Esophagus squamous epithelium (tissue), 5 donors: ENCODE measurements around the gene MYT1. TPM values are rescaled to one million over a fixed set of nuclear protein-coding genes. Genes with fewer than 3 reads are reported as not detected.
A peak's percentile ranks its signal among the peaks of the same experiment; 100 is the strongest.
"Not testable (repeated sequence)": the region's sequence is repeated elsewhere in the genome, so short reads cannot be mapped to it uniquely, and the experiment has no call there.

Experiments
- DNase-seq: peaks from one replicate; lab custom pipeline; 2025; lab: John Stamatoyannopoulos, UW
- H3K27ac ChIP-seq, 4 donors: fragments of 200-600 bp; sonication (generic); one replicate each; pipeline ENCODE4 v1.5.1; 2016 to 2019; ENCODE audit warnings: mild to moderate bottlenecking in 1 of 4
- H3K27me3 ChIP-seq, 4 donors: fragments of 200-600 bp; sonication (generic); 1 replicate in 3 of 4; 2 replicates in 1 of 4; pipeline versions ENCODE4 v1.5.1 to v1.6.0; 2017 to 2021; ENCODE audit warnings: antibody characterized with exemption in 1 of 4
- H3K36me3 ChIP-seq, 3 donors: fragments of 200-600 bp; sonication (generic); one replicate each; pipeline ENCODE4 v1.5.1; 2016 to 2019
- H3K4me1 ChIP-seq, 3 donors: fragments of 200-600 bp; sonication (generic); one replicate each; pipeline ENCODE4 v1.5.1; 2017 to 2019
- H3K4me3 ChIP-seq, 4 donors: fragments of 200-600 bp; sonication (generic); 1 replicate in 3 of 4; 2 replicates in 1 of 4; pipeline ENCODE4 v1.5.1; 2016 to 2019; ENCODE audit warnings: mild to moderate bottlenecking in 2 of 4, moderate library complexity in 1 of 4
- H3K9me3 ChIP-seq, 3 donors: fragments of 200-600 bp; sonication (generic); one replicate each; pipeline ENCODE4 v1.5.1; 2016 to 2019
- POLR2A ChIP-seq, 4 donors: fragments of 450-650 bp; IDR thresholded peaks; one replicate each; pipeline ENCODE4 v1.6.1; 2017; ENCODE audit warnings: antibody characterized with exemption in 4 of 4, mild to moderate bottlenecking in 4 of 4, moderate library complexity in 3 of 4
- WGBS, 2 donors: methylation state at CpG; one replicate each; pipeline ENCODE4 v1.1.5; 2018; 5-methylcytosine and 5-hydroxymethylcytosine counted together
- intact Hi-C: fragments of 100-400 bp; cut with DNase I; formaldehyde crosslinking; loops from one replicate; pipeline ENCODE4 v1.15.0; 2022
- total RNA-seq, 4 donors: library from RNA; depleted of rRNA; stranded (reverse); fragments of >200 nt; gene quantifications; one replicate each; pipeline ENCODE4 v1.1.0, GENCODE V29; 2016
- TF ChIP-seq, protein P1 (sequence below), 6 experiments: fragments of 450-650 bp in 4 of 6; fragments of 200-600 bp in 2 of 6; sonication (generic) in 2 of 6; IDR thresholded peaks; one replicate each; pipeline ENCODE4 v1.5.1; 2016 to 2019; ENCODE audit warnings: antibody characterized with exemption in 6 of 6, mild to moderate bottlenecking in 4 of 6, moderate library complexity in 4 of 6
- donor health status: DM: yes; HTN: yes; CAD: no.

MYT1 gene
- total RNA-seq, 4 donors from 2014 or later, result not detected

DNA sequence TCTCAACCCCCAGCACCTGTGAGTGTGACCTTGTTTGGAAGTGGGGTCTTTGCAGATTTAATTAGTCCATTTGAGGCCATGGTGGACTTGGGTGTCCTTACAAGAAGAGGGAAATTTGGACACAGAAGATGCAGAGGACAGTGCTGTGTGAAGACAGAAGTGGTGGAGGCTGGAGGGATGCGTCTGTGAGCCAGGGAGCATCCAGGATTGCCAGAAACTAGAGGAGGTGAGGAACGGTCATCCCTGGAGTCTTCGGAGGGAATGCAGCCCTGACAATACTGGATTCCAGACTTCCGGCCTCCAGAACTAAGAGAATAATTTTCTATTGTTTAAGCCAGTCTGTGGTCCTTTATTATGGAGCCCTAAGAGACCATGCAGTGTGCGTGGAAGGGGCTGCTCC lies 34.0 kb upstream of the MYT1 start:
- Histone ChIP-seq H3K27me3 (peaks cover 0 to 45% (median 0%) of the 10 kb centered on the region in 4 donors), H3K4me3 (no peak overlapping the region), H3K36me3 (no peaks in the 10 kb centered on the region), H3K4me1 (no peaks in the 10 kb centered on the region), H3K27ac (no peak overlapping the region), H3K9me3 (no peaks in the 10 kb centered on the region)
- DNase-seq, result no peak
- 55 to 56% methylated on average over 5 of the region's 5 CpGs for WGBS, 2 donors
- intact Hi-C loops, result no loop called here
- no peak for TF ChIP-seq POLR2A (IDR thresholded peaks at IDR 0.05)
- TF ChIP-seq, protein P1, sequence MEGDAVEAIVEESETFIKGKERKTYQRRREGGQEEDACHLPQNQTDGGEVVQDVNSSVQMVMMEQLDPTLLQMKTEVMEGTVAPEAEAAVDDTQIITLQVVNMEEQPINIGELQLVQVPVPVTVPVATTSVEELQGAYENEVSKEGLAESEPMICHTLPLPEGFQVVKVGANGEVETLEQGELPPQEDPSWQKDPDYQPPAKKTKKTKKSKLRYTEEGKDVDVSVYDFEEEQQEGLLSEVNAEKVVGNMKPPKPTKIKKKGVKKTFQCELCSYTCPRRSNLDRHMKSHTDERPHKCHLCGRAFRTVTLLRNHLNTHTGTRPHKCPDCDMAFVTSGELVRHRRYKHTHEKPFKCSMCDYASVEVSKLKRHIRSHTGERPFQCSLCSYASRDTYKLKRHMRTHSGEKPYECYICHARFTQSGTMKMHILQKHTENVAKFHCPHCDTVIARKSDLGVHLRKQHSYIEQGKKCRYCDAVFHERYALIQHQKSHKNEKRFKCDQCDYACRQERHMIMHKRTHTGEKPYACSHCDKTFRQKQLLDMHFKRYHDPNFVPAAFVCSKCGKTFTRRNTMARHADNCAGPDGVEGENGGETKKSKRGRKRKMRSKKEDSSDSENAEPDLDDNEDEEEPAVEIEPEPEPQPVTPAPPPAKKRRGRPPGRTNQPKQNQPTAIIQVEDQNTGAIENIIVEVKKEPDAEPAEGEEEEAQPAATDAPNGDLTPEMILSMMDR (IDR thresholded peaks at IDR 0.05), result no peak

DNA sequence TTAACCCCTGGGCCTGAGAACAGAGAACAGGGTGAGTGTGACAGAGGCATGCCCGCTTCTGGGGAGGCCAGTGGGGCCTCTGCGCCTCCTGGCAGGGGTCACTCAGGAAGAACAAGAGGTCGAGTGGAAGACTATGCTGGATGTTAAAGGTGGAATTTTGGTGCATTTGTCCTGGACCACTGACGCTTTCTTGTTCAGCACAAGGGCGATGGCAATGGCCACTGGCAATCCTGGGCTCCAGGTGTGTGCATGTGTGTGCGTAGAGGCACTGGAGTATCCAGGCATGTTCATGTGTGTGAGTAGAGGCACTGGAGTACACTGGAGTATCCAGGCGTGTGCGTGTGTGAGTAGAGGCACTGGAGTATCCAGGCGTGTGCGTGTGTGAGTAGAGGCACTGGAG lies 33.4 kb upstream of the MYT1 start:
- Histone ChIP-seq H3K4me3 (no peak overlapping the region), H3K27ac (no peak overlapping the region), H3K27me3 (peaks cover 0 to 51% (median 0%) of the 10 kb centered on the region in 4 donors), H3K9me3 (no peaks in the 10 kb centered on the region), H3K36me3 (no peaks in the 10 kb centered on the region), H3K4me1 (no peaks in the 10 kb centered on the region)
- no peak for DNase-seq
- intact Hi-C loops, result no loop called here
- WGBS, 2 donors, result 71 to 77% methylated on average over 9 to 10 of the region's 10 CpGs
- TF ChIP-seq, protein P1 (IDR thresholded peaks at IDR 0.05), result no peak
- TF ChIP-seq POLR2A (IDR thresholded peaks at IDR 0.05), result no peak

DNA sequence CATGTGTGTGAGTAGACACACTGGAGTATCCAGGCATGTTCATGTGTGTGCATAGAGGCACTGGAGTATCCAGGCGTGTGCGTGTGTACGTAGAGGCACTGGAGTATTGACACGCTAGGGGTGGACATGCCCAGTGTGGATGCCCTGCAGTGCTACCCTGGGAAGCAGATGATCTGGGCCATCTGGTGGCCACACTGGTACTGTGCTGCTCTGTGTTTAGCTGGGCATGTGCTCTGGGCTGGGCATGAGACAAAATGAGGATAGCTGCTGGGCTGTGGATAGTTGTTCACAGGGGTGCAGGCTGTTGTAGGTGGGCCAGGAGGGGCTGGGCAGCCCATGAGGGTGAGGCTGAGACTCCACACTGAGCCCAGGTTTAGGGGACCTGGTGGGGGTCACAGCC lies 32.8 kb upstream of the MYT1 start:
- Histone ChIP-seq H3K4me3 (no peak overlapping the region), H3K9me3 (no peaks in the 10 kb centered on the region), H3K36me3 (no peaks in the 10 kb centered on the region), H3K27ac (no peak overlapping the region), H3K27me3 (peaks cover 0 to 56% (median 0%) of the 10 kb centered on the region in 4 donors), H3K4me1 (no peaks in the 10 kb centered on the region)
- 72 to 81% methylated on average over 4 of the region's 4 CpGs for WGBS, 2 donors
- no peak for TF ChIP-seq POLR2A (IDR thresholded peaks at IDR 0.05)
- TF ChIP-seq, protein P1 (IDR thresholded peaks at IDR 0.05), result peak in 1 of 6 experiments; percentile 43
- intact Hi-C loops, result no loop called here
- DNase-seq, result no peak

DNA sequence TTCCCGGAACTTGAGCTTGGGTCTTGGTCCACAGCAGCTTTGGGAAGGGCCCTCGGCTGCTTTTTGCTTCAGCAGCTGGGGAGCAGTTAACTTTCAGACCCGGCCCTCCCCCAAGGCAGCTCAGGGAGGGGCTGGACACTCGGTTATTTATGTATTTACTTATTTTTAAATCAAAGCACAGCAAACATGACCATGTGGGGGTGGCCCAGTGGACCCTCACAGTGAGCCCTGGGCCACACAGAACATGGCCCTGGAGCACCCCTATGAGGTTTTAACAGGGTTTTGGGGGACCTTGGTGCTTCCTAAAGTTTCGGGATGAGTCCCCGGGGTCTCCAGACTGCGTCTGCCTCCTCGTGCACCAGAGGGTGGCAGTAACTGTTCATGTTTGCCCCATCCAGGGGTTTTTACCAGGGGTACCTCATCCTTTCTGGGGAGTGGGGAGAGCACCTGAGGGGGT lies 30.3 kb upstream of the MYT1 start:
- WGBS, 2 donors, result 29 to 38% methylated on average over 5 to 7 of the region's 8 CpGs
- no peak for DNase-seq
- Histone ChIP-seq H3K36me3 (no peaks in the 10 kb centered on the region), H3K4me1 (no peaks in the 10 kb centered on the region), H3K9me3 (no peaks in the 10 kb centered on the region), H3K4me3 (no peak overlapping the region), H3K27ac (no peak overlapping the region), H3K27me3 (peaks cover 0 to 53% (median 0%) of the 10 kb centered on the region in 4 donors)
- TF ChIP-seq POLR2A (IDR thresholded peaks at IDR 0.05), result no peak
- TF ChIP-seq, protein P1 (IDR thresholded peaks at IDR 0.05), result no peak
- intact Hi-C loops, result no loop called here

DNA sequence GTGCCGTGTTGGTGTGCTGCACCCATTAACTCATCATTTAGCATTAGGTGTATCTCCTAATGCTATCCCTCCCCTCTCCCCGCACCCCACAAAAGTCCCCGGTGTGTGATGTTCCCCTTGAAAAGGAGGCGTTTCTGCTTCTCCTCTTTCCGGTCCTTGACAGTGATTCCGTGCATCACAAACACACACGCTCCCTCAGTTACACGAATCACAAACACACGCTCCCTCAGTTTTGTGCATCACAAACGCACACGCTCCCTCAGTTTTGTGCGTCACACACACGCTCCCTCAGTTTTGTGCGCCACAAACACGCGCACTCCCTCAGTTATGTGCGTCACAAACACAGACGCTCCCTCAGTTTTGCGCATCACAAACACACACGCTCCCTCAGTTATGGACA lies 29.5 kb upstream of the MYT1 start:
- DNase-seq, H3K9me3 ChIP-seq: not testable (repeated sequence)

More for the DNA sequence above, 29.5 kb upstream of the MYT1 start:
- H3K36me3 ChIP-seq, intact Hi-C loops, H3K27ac ChIP-seq, H3K4me3 ChIP-seq, H3K4me1 ChIP-seq: not testable (repeated sequence)
- 65 to 72% methylated on average over 20 of the region's 20 CpGs for WGBS, 2 donors
- peaks cover 0 to 50% (median 0%) of the 10 kb centered on the region in 4 donors for H3K27me3 ChIP-seq
